ENCODE data around the gene RNU6-9.

RNU6-9 gene

GRCh38 chr19:940591-941291 lies 47.5 kb downstream of the RNU6-9 start:
- peak; percentile 85 for ATAC-seq
- TF ChIP-seq PATZ1 (CRISPR knock-in tag; IDR thresholded peaks at IDR 0.05; ENCODE audit: borderline replicate concordance) (no peak), BACH2 (CRISPR knock-in tag; IDR thresholded peaks at IDR 0.05; ENCODE audit: borderline replicate concordance) (no peak), TSHZ2 (CRISPR knock-in tag; IDR thresholded peaks at IDR 0.05) (peak; percentile 49; the same call in 1 of the 2 replicates)

DNA sequence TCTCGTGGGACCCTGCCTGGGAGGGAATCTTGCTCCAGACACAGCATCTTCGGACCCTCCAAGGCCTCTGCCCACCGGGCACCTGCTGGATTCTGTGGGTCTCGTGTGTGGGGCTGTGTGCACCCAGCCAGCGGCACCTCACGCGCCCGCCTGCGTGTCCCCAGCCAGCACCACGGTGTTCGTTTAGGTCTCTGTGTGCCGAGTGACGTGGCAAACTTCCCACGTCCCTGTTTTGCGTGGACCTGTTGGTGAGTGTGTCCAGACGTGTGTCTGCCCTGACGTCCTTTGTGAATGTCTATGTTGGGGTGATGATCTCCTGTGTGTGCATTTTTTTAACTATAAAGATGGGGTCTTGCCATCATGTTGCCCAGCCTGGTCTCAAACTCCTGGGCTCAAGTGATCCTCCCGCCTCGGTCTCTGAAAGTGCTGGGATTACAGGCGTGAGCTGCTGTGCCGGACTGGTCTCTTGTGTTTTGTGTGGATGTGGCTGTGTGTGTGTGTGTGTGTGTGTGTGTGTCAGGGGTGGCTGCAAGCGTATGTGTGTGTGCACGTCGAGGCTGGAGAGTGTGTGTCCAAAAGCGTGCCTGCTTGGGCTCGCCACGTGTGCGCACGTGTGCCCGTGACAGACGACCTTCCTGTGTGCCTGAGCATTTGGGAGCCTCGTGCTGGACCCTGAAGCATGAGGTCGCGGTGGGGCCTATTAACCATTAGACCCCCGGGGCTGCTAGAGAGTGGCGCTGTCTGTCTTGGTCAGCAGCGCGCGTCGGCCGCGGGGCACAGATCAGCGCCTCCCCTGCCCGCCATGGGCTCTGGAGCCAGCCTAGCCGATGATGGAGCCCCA lies 48.2 kb downstream of the RNU6-9 start:
- ATAC-seq: no peak

More for the DNA sequence above, 48.2 kb downstream of the RNU6-9 start:
- TF ChIP-seq PPARA (CRISPR knock-in tag; IDR thresholded peaks at IDR 0.05; ENCODE audit: borderline replicate concordance) (no peak), TOX (CRISPR knock-in tag; IDR thresholded peaks at IDR 0.05; ENCODE audit: borderline replicate concordance) (no peak), ZNF565 (CRISPR knock-in tag; conservative IDR thresholded peaks at IDR 0.05; ENCODE audit: low read depth) (no peak), ISL1 (CRISPR knock-in tag; IDR thresholded peaks at IDR 0.05) (no peak), ZNF70 (CRISPR knock-in tag; IDR thresholded peaks at IDR 0.05) (no peak), ZFP3 (CRISPR knock-in tag; IDR thresholded peaks at IDR 0.05) (no peak), TSHZ2 (CRISPR knock-in tag; IDR thresholded peaks at IDR 0.05) (no peak), GLIS3 (CRISPR knock-in tag; IDR thresholded peaks at IDR 0.05) (no peak), CSRNP3 (CRISPR knock-in tag; IDR thresholded peaks at IDR 0.05) (no peak), TCF4 (CRISPR knock-in tag; IDR thresholded peaks at IDR 0.05; ENCODE audit: borderline replicate concordance) (no peak), OSR1 (CRISPR knock-in tag; IDR thresholded peaks at IDR 0.05) (no peak), ESRRG (CRISPR knock-in tag; IDR thresholded peaks at IDR 0.05) (no peak), BACH2 (CRISPR knock-in tag; IDR thresholded peaks at IDR 0.05; ENCODE audit: borderline replicate concordance) (no peak), SNAI2 (CRISPR knock-in tag; IDR thresholded peaks at IDR 0.05) (no peak), ZNF8 (CRISPR knock-in tag; IDR thresholded peaks at IDR 0.05) (no peak), ZFP30 (CRISPR knock-in tag; IDR thresholded peaks at IDR 0.05) (no peak)
- TF ChIP-seq, protein P1, sequence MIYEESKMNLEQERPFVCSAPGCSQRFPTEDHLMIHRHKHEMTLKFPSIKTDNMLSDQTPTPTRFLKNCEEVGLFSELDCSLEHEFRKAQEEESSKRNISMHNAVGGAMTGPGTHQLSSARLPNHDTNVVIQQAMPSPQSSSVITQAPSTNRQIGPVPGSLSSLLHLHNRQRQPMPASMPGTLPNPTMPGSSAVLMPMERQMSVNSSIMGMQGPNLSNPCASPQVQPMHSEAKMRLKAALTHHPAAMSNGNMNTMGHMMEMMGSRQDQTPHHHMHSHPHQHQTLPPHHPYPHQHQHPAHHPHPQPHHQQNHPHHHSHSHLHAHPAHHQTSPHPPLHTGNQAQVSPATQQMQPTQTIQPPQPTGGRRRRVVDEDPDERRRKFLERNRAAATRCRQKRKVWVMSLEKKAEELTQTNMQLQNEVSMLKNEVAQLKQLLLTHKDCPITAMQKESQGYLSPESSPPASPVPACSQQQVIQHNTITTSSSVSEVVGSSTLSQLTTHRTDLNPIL (CRISPR knock-in tag; IDR thresholded peaks at IDR 0.05; ENCODE audit: low read depth): no peak

Measured in SK-N-SH treated with all-trans-retinoic acid at 6 μM for 48 hours (cell line).